Endothelial cell of umbilical vein (primary cell): ENCODE results near the gene KIRREL2. TPM values are rescaled to one million over a fixed set of nuclear protein-coding genes. Genes with fewer than 3 reads are reported as not detected.

Source experiments
- BruUV-seq: library from RNA; stranded (reverse); fragments of 400-500 nt; replicated peaks from 2 replicates; lab custom pipeline; 2021; lab: Mats Ljungman, UMichigan
- CTCF ChIA-PET: fragments of 300-600, 350-600 bp; sonication (Branson Sonifier 250); formaldehyde crosslinking; loops from one replicate; lab custom pipeline; 2021; ENCODE audit warnings: antibody characterized with exemption, inconsistent platforms; lab: Charles Lee
- POLR2A ChIA-PET: fragments of 300-600, 350-600 bp; sonication (Branson Sonifier 250); formaldehyde crosslinking; loops from one replicate; lab custom pipeline; 2021; ENCODE audit warnings: antibody characterized with exemption, inconsistent platforms; lab: Charles Lee
- DNase-seq: peaks from one replicate; pipeline ENCODE4 v3.0.0-alpha.2; 2011; ENCODE audit warnings: low read depth, low spot score
- FAIRE-seq: peaks from 2 replicates; lab custom pipeline; 2011; peaks lifted over from hg19 to GRCh38; lab: Jason Lieb, UNC
- H2AFZ ChIP-seq: 2 replicates; pipeline ENCODE4 v1.6.0; 2012; ENCODE audit warnings: low read depth, low read length, control low read depth, inconsistent platforms
- H3K27ac ChIP-seq: 2 replicates; pipeline ENCODE4 v1.5.1; 2011; ENCODE audit warnings: low read depth, mild to moderate bottlenecking, control low read depth, low read length, moderate library complexity; ENCODE audit not compliant: insufficient read depth
- H3K27me3 ChIP-seq, 2 experiments: 2 replicates each; pipeline versions ENCODE4 v1.6.0 to v1.6.1; 2011; ENCODE audit warnings: low read length in 2 of 2, mixed read lengths in 1 of 2; ENCODE audit not compliant: control insufficient read depth in 2 of 2, insufficient read depth in 2 of 2
- H3K36me3 ChIP-seq, 2 experiments: 2 replicates in 1 of 2; 3 replicates in 1 of 2; pipeline ENCODE4 v1.5.1; 2011; ENCODE audit warnings: low read length in 2 of 2, mild to moderate bottlenecking in 1 of 2, moderate library complexity in 1 of 2; ENCODE audit not compliant: control insufficient read depth in 2 of 2, insufficient read depth in 2 of 2; ENCODE audit errors: extremely low read depth in 1 of 2
- H3K4me1 ChIP-seq: 3 replicates; pipeline ENCODE4 v1.5.1; 2011; ENCODE audit warnings: mild to moderate bottlenecking, low read length; ENCODE audit not compliant: control insufficient read depth, insufficient read depth; ENCODE audit errors: extremely low read depth
- H3K4me2 ChIP-seq: 2 replicates; pipeline ENCODE4 v1.6.1; 2011; ENCODE audit warnings: low read length, control low read depth, mixed read lengths; ENCODE audit not compliant: insufficient read depth
- H3K4me3 ChIP-seq, 3 experiments: fragments of 200-600 bp in 1 of 3; sonication (generic), shearing (Covaris generic) in 1 of 3; replicated peaks in 1 of 3; 2 replicates each; pipeline ENCODE4 v1.5.1; 2011 to 2016; ENCODE audit warnings: control low read depth in 3 of 3, low read length in 3 of 3, mild to moderate bottlenecking in 2 of 3, inconsistent platforms in 1 of 3, low read depth in 1 of 3, moderate library complexity in 1 of 3; ENCODE audit not compliant: insufficient read depth in 1 of 3
- H3K79me2 ChIP-seq: 2 replicates; pipeline ENCODE4 v1.6.0; 2012; ENCODE audit warnings: low read length, inconsistent platforms; ENCODE audit not compliant: control insufficient read depth, insufficient read depth
- H3K9ac ChIP-seq: replicated peaks from 2 replicates; pipeline ENCODE3; 2011; ENCODE audit warnings: low read length, control low read depth; ENCODE audit not compliant: insufficient read depth; ENCODE audit errors: extremely low read depth
- H3K9me1 ChIP-seq: replicated peaks from 3 replicates; pipeline ENCODE4 v1.6.0; 2011; ENCODE audit warnings: mild to moderate bottlenecking, low read length; ENCODE audit not compliant: control insufficient read depth, insufficient read depth; ENCODE audit errors: extremely low read depth
- H3K9me3 ChIP-seq: replicated peaks from 2 replicates; pipeline ENCODE4 v1.5.1; 2012; ENCODE audit warnings: low read length, inconsistent platforms; ENCODE audit not compliant: control insufficient read depth, insufficient read depth
- H4K20me1 ChIP-seq: replicated peaks from 2 replicates; pipeline ENCODE3; 2011; ENCODE audit warnings: mild to moderate bottlenecking, low read length; ENCODE audit not compliant: control insufficient read depth, insufficient read depth; ENCODE audit errors: extremely low read depth
- EZH2 ChIP-seq: IDR thresholded peaks from 2 replicates; pipeline ENCODE4 v1.6.1; 2012; ENCODE audit warnings: borderline replicate concordance, low read depth, mild to moderate bottlenecking, moderate library complexity, low read length, inconsistent platforms; ENCODE audit not compliant: severe bottlenecking
- MYC ChIP-seq: IDR thresholded peaks from one replicate; pipeline ENCODE4 v1.6.1; 2011; ENCODE audit warnings: mild to moderate bottlenecking, low read depth, low read length
- dilution Hi-C: fragments of 300-500 bp; cut with MboI; formaldehyde crosslinking; loops from one replicate; pipeline ENCODE4 v1.15.0; 2019; ENCODE audit warnings: low sequenced_read_pairs; ENCODE audit not compliant: extremely low pct_ligation_motif_present
- intact Hi-C: fragments of 100-400 bp; cut with micrococcal nuclease; formaldehyde crosslinking; loops from one replicate; pipeline ENCODE4 v1.10.0; 2022
- polyA plus RNA-seq, 4 experiments: library from polyadenylated mRNA; depleted of rRNA in 3 of 4; stranded (reverse) in 3 of 4; unstranded in 1 of 4; fragments of >200 nt; gene quantifications; 2 replicates each; pipeline versions ENCODE4 v1.2.1 to v1.2.3, GENCODE V29; 2011 to 2012; ENCODE audit warnings: missing spikeins in 1 of 4
- total RNA-seq: library from RNA; stranded (reverse); gene quantifications from 2 replicates; pipeline ENCODE4 v1.2.3, GENCODE V29; 2021
- TF ChIP-seq, protein P1 (sequence below), 2 donors: IDR thresholded peaks; 1 replicate in 1 of 2; 2 replicates in 1 of 2; pipeline ENCODE4 v1.5.1; 2011; ENCODE audit warnings: low read length in 2 of 2, mild to moderate bottlenecking in 2 of 2, moderate library complexity in 2 of 2, control low read depth in 1 of 2, inconsistent platforms in 1 of 2, low read depth in 1 of 2; ENCODE audit not compliant: insufficient read depth in 1 of 2; ENCODE audit errors: extremely low read depth in 1 of 2

KIRREL2 gene
- total and polyA plus RNA-seq, 2 donors (not counting 3 experiments of a cell fraction or from before 2014, with no cell fraction given): not detected

DNA sequence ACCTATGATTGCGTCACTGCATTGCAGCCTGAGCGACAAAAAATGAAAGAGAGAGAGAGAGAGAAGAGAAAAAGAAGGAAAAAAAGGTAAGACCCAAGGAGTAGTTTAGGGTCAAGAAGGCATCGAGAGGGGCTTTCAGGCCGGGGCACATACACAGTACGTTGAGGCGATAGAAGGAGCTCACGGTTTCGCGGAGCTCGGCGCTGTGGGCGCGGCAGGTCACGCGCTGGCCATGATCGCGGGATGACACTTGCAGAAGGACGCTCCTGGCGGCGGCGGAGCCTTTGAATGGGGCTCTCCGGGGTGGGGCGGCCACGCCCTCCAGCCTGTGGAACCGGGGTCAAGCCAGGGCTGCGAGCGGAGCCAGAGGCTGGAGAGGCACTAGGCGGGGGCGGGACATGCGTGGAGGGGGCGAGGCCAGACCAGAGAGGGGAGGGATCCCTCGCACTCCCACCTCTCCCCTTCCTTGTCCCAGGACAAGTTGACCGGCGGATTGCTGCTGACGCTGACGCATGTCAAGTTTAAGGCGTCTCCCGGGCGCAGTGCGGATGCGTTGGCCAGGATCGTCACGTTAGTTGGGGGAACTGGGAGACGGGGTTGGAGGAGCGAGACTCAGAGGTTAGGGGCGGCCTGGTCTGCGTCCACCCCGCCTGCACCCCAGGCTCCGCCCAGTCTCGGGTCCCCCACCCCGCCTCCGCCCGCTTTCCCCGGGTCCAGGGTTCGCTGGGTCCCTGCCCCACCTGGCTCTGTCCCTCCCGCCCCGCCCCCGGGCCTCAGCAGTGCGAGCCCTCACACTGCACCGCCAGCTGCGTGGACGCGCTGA lies 11.3 kb upstream of the KIRREL2 start:
- Histone ChIP-seq H3K9me1 (no peaks in the 10 kb centered on the region), H3K4me2 (no peak overlapping the region), H3K36me3 (no peaks in the 10 kb centered on the region), H3K4me3 (no peak overlapping the region), H3K79me2 (no peaks in the 10 kb centered on the region), H3K27ac (no peak overlapping the region), H2AFZ (no peak overlapping the region), H3K4me1 (no peaks in the 10 kb centered on the region), H3K27me3 (peaks cover 20 to 30% of the 10 kb centered on the region in 2 experiments), H4K20me1 (no peaks in the 10 kb centered on the region), H3K9me3 (no peaks in the 10 kb centered on the region), H3K9ac (no peak overlapping the region)
- dilution Hi-C loops (no loop called here), intact Hi-C loops (no loop called here)
- BruUV-seq: no TSS peak
- no peak for FAIRE-seq
- ChIA-PET POLR2A (no interaction called here), CTCF (interaction anchor here (1.2 kb wide), 1 partner anchor 26 kb away, joined by 3 read pairs; no protein-coding TSS in a partner anchor)
- TF ChIP-seq MYC (no peak), EZH2 (peak; percentile 56)
- TF ChIP-seq, protein P1, sequence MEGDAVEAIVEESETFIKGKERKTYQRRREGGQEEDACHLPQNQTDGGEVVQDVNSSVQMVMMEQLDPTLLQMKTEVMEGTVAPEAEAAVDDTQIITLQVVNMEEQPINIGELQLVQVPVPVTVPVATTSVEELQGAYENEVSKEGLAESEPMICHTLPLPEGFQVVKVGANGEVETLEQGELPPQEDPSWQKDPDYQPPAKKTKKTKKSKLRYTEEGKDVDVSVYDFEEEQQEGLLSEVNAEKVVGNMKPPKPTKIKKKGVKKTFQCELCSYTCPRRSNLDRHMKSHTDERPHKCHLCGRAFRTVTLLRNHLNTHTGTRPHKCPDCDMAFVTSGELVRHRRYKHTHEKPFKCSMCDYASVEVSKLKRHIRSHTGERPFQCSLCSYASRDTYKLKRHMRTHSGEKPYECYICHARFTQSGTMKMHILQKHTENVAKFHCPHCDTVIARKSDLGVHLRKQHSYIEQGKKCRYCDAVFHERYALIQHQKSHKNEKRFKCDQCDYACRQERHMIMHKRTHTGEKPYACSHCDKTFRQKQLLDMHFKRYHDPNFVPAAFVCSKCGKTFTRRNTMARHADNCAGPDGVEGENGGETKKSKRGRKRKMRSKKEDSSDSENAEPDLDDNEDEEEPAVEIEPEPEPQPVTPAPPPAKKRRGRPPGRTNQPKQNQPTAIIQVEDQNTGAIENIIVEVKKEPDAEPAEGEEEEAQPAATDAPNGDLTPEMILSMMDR (IDR thresholded peaks at IDR 0.05; ENCODE audit: extremely low read depth in 1 of 2, insufficient read depth in 1 of 2, low read depth in 1 of 2, low read length in 2 of 2): no peak
- DNase-seq: no peak
